Astrocyte (in vitro differentiated cells and primary cell): ENCODE measurements around the gene PRPSAP1. TPM values are rescaled to one million over a fixed set of nuclear protein-coding genes. Genes with fewer than 3 reads are reported as not detected.

Experiments
- DNase-seq: peaks from one replicate; pipeline ENCODE4 v3.0.0-alpha.2; 2010; ENCODE audit warnings: low read depth
- FAIRE-seq: peaks from 2 replicates; lab custom pipeline; 2011; peaks lifted over from hg19 to GRCh38; lab: Jason Lieb, UNC
- H2AFZ ChIP-seq: 2 replicates; pipeline ENCODE4 v1.6.0; 2012; ENCODE audit warnings: low read depth, low read length, inconsistent platforms
- H3K27ac ChIP-seq: 2 replicates; pipeline ENCODE4 v1.5.1; 2011; ENCODE audit warnings: low read depth, low read length, inconsistent platforms
- H3K27me3 ChIP-seq: 2 replicates; pipeline ENCODE4 v1.6.0; 2011; ENCODE audit warnings: low read length, inconsistent platforms; ENCODE audit not compliant: insufficient read depth
- H3K36me3 ChIP-seq: 2 replicates; pipeline ENCODE4 v1.5.1; 2011; ENCODE audit warnings: low read length, inconsistent platforms; ENCODE audit not compliant: insufficient read depth
- H3K4me1 ChIP-seq: 2 replicates; pipeline ENCODE4 v1.5.1; 2011; ENCODE audit warnings: low read length, inconsistent platforms; ENCODE audit not compliant: insufficient read depth
- H3K4me2 ChIP-seq: 2 replicates; pipeline ENCODE4 v1.6.0; 2012; ENCODE audit warnings: low read length, inconsistent platforms
- H3K4me3 ChIP-seq: 2 replicates; pipeline ENCODE4 v1.5.1; 2011; ENCODE audit warnings: low read depth, mild to moderate bottlenecking, low read length, inconsistent platforms; ENCODE audit not compliant: insufficient read depth
- H3K79me2 ChIP-seq: 2 replicates; pipeline ENCODE4 v1.6.0; 2012; ENCODE audit warnings: mild to moderate bottlenecking, low read length, inconsistent platforms; ENCODE audit not compliant: insufficient read depth
- H3K9ac ChIP-seq: 2 replicates; pipeline ENCODE4 v1.6.0; 2012; ENCODE audit warnings: mild to moderate bottlenecking, low read length, inconsistent platforms
- H3K9me3 ChIP-seq: 2 replicates; pipeline ENCODE4 v1.5.1; 2012; ENCODE audit warnings: low read depth, mild to moderate bottlenecking, low read length, inconsistent platforms; ENCODE audit not compliant: insufficient read depth
- H4K20me1 ChIP-seq: 2 replicates; pipeline ENCODE4 v1.6.0; 2012; ENCODE audit warnings: low read length, inconsistent platforms; ENCODE audit not compliant: insufficient read depth
- H3K27ac Mint-ChIP-seq: one replicate; pipeline ENCODE4 v1.8.0; 2021; ENCODE audit warnings: mild to moderate bottlenecking, mixed read lengths; ENCODE audit not compliant: unreplicated experiment
- H3K27me3 Mint-ChIP-seq: one replicate; pipeline ENCODE4 v1.8.0; 2021; ENCODE audit warnings: low read depth, mixed read lengths; ENCODE audit not compliant: unreplicated experiment
- H3K36me3 Mint-ChIP-seq: one replicate; pipeline ENCODE4 v1.8.0; 2021; ENCODE audit warnings: low read depth, mixed read lengths; ENCODE audit not compliant: unreplicated experiment
- H3K4me1 Mint-ChIP-seq: one replicate; pipeline ENCODE4 v1.8.0; 2021; ENCODE audit warnings: low read depth, mixed read lengths; ENCODE audit not compliant: unreplicated experiment
- H3K4me3 Mint-ChIP-seq: one replicate; pipeline ENCODE4 v1.8.0; 2021; ENCODE audit warnings: mild to moderate bottlenecking, moderate library complexity, mixed read lengths; ENCODE audit not compliant: unreplicated experiment
- H3K9me3 Mint-ChIP-seq: one replicate; pipeline ENCODE4 v1.8.0; 2021; ENCODE audit warnings: mild to moderate bottlenecking, mixed read lengths; ENCODE audit not compliant: unreplicated experiment
- EZH2 ChIP-seq: IDR thresholded peaks from 2 replicates; pipeline ENCODE4 v1.6.1; 2012; ENCODE audit warnings: mild to moderate bottlenecking, low read length, inconsistent platforms; ENCODE audit not compliant: insufficient read depth
- total RNA-seq: library from RNA; stranded (reverse); gene quantifications from 2 replicates; pipeline ENCODE4 v1.2.1, GENCODE V29; 2021
- TF ChIP-seq, protein P1 (sequence below): IDR thresholded peaks from 2 replicates; pipeline ENCODE4 v1.5.1; 2011; ENCODE audit warnings: low read depth, mild to moderate bottlenecking, inconsistent platforms, low read length, moderate library complexity; ENCODE audit not compliant: insufficient read depth

Gene PRPSAP1
- total RNA-seq, 1 donor from 2014 or later: 36.2 TPM

DNA sequence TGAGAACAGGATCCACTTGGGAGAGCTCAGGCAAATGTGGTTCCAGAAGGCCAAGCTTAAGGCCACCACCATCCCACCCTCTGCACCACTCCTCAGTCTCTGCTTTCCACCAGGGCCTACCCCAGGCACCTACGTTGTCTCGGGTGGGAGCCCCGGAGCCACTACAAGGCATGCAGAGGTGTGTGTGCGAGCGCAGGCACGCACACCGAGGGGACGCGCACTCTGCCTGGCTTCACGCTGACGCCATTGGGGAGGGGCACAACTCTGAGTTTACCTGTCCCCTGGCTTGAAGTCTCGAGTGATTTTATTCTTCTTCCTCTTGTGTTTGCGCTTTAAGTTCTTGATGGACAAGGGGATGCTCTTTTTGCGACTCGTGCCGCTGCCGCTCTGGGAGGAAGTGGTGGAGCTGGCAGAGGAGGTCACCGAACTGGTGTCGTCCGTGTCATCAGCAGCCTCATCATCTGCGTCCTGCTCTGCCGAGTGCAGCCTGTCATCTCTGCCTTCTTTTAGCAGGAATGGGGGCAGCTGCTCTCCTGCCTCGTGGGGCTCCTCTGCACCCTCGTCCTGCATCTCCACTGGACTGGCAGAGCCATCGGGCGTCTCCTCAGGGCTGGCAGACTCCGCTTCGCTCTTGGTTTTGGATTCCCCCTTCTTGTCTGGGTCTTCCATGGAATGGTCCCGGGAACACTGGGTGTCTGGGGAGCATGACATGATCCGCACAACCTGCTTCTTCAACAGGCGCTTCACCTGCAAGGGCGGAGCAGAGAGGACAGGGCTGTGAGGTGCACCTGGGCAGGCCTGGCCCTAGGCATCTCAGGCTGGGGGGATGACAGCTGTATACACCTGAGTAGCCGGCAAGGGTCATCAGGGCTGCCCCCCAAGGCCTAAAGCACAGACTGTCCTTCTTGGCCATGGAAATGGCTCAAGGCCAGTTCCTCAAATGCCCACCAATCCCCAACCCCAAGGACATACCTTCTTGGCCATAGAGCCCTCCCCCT, 45.8 kb upstream of the PRPSAP1 start:
- no peak overlapping the region for H2AFZ ChIP-seq
- Mint-ChIP-seq H3K27ac (no peak overlapping the region), H3K36me3 (peaks cover 37% of the 10 kb centered on the region), H3K4me1 (no peaks in the 10 kb centered on the region), H3K27me3 (no peaks in the 10 kb centered on the region), H3K4me3 (no peak overlapping the region), H3K9me3 (no peaks in the 10 kb centered on the region)
- no peaks in the 10 kb centered on the region for H3K79me2 ChIP-seq
- FAIRE-seq (no peak), DNase-seq (no peak)
- peaks cover 21% of the 10 kb centered on the region for H3K36me3 ChIP-seq
- peaks cover 39% of the 10 kb centered on the region for H4K20me1 ChIP-seq
- no peak overlapping the region for H3K4me3 ChIP-seq
- H3K27ac ChIP-seq: no peak overlapping the region
- no peak for TF ChIP-seq EZH2
- TF ChIP-seq, protein P1, sequence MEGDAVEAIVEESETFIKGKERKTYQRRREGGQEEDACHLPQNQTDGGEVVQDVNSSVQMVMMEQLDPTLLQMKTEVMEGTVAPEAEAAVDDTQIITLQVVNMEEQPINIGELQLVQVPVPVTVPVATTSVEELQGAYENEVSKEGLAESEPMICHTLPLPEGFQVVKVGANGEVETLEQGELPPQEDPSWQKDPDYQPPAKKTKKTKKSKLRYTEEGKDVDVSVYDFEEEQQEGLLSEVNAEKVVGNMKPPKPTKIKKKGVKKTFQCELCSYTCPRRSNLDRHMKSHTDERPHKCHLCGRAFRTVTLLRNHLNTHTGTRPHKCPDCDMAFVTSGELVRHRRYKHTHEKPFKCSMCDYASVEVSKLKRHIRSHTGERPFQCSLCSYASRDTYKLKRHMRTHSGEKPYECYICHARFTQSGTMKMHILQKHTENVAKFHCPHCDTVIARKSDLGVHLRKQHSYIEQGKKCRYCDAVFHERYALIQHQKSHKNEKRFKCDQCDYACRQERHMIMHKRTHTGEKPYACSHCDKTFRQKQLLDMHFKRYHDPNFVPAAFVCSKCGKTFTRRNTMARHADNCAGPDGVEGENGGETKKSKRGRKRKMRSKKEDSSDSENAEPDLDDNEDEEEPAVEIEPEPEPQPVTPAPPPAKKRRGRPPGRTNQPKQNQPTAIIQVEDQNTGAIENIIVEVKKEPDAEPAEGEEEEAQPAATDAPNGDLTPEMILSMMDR: no peak
- no peaks in the 10 kb centered on the region for H3K27me3 ChIP-seq
- no peak overlapping the region for H3K4me2 ChIP-seq
- H3K4me1 ChIP-seq: no peaks in the 10 kb centered on the region
- no peaks in the 10 kb centered on the region for H3K9me3 ChIP-seq
- H3K9ac ChIP-seq: no peak overlapping the region

DNA sequence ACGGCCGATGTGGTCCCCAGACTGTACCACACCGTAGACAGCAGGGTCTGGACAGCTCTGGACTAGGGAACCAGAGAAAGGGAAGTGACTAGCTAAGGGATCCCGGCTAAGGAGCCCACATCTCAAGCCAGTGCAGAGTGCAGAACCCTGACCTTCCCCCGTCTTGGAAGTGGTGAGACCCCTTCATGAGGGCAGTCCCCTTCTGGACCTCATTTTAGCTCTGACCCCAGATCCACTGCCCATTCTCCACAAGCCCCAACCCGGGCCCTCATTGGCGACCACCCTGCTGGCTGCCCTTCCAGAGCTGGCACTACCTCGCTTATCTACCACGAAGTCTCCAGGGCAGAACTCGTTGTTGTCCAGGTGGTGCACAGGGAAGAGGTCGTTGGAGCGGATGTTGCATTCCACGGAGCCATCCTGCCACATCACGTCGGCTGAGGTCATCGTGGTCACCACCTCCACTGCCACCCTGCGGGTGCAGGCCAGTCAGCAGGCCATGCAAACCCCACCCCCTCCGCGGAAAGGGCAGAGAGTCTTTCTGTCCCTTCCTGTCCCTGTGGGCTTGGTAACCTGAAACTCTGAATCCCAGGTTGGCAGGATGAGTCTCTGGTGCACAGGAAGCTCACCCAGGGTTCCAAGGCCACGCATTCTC, 44.9 kb upstream of the PRPSAP1 start:
- Mint-ChIP-seq H3K27me3 (no peaks in the 10 kb centered on the region), H3K27ac (no peak overlapping the region), H3K36me3 (peaks cover 33% of the 10 kb centered on the region), H3K4me1 (peaks cover 3% of the 10 kb centered on the region), H3K9me3 (no peaks in the 10 kb centered on the region), H3K4me3 (no peak overlapping the region)
- TF ChIP-seq EZH2: no peak
- TF ChIP-seq, protein P1: no peak
- no peak overlapping the region for H3K4me3 ChIP-seq
- H3K9ac ChIP-seq: no peak overlapping the region
- DNase-seq (no peak), FAIRE-seq (no peak)
- no peak overlapping the region for H2AFZ ChIP-seq
- peaks cover 23% of the 10 kb centered on the region for H3K36me3 ChIP-seq
- no peaks in the 10 kb centered on the region for H3K9me3 ChIP-seq
- H4K20me1 ChIP-seq: peaks cover 38% of the 10 kb centered on the region
- no peak overlapping the region for H3K4me2 ChIP-seq
- H3K27me3 ChIP-seq: no peaks in the 10 kb centered on the region
- H3K4me1 ChIP-seq: no peaks in the 10 kb centered on the region
- no peaks in the 10 kb centered on the region for H3K79me2 ChIP-seq
- H3K27ac ChIP-seq: no peak overlapping the region
